Heart left ventricle (tissue), 16 donors: Measurements from ENCODE around the gene AZIN2. TPM values are rescaled to one million over a fixed set of nuclear protein-coding genes. Genes with fewer than 3 reads are reported as not detected.

Source experiments
- ATAC-seq, 4 donors: fragments of 200-7000 bp; cut with Tn5 transposase; one replicate each; pipeline ENCODE4 v1.9.1; 2020 to 2022; ENCODE audit warnings: moderate library complexity in 4 of 4, mild to moderate bottlenecking in 3 of 4, moderate number of reproducible peaks in 1 of 4
- DNase-seq, 5 donors: peaks; one replicate each; pipeline ENCODE4 v3.0.0-alpha.2; 2020
- H3K27ac ChIP-seq, 12 donors: fragments of 200-600 bp; sonication (generic) in 4 of 12; one replicate each; pipeline versions ENCODE4 v1.5.0 to v1.8.0; 2016 to 2022; ENCODE audit warnings: mild to moderate bottlenecking in 2 of 12
- H3K27me3 ChIP-seq, 9 donors: fragments of 200-600 bp; sonication (generic) in 2 of 9; one replicate each; pipeline versions ENCODE4 v1.5.1 to v1.8.0; 2016 to 2022; ENCODE audit warnings: mild to moderate bottlenecking in 3 of 9
- H3K36me3 ChIP-seq, 9 donors: fragments of 200-600 bp; sonication (generic) in 2 of 9; one replicate each; pipeline versions ENCODE4 v1.5.0 to v1.8.0; 2018 to 2022; ENCODE audit warnings: mild to moderate bottlenecking in 2 of 9
- H3K4me1 ChIP-seq, 12 donors: fragments of 200-600 bp; sonication (generic) in 4 of 12; one replicate each; pipeline versions ENCODE4 v1.5.0 to v1.8.0; 2016 to 2022; ENCODE audit warnings: mild to moderate bottlenecking in 3 of 12
- H3K4me3 ChIP-seq, 12 donors: fragments of 200-600 bp; sonication (generic) in 4 of 12; one replicate each; pipeline versions ENCODE4 v1.5.0 to v1.8.0; 2017 to 2022; ENCODE audit warnings: mild to moderate bottlenecking in 9 of 12, moderate library complexity in 4 of 12
- H3K9me3 ChIP-seq, 12 donors: fragments of 200-600 bp; sonication (generic) in 4 of 12; one replicate each; pipeline versions ENCODE4 v1.5.0 to v1.8.0; 2016 to 2022; ENCODE audit warnings: mild to moderate bottlenecking in 1 of 12
- CTCF ChIP-seq, 12 donors: fragments of 200-600 bp; sonication (generic) in 4 of 12; IDR thresholded peaks; one replicate each; pipeline versions ENCODE4 v1.5.0 to v1.8.0; 2018 to 2022; ENCODE audit warnings: antibody characterized with exemption in 12 of 12, mild to moderate bottlenecking in 5 of 12
- POLR2A ChIP-seq, 2 donors: fragments of 450-650 bp; IDR thresholded peaks; one replicate each; pipeline ENCODE4 v1.6.1; 2017; ENCODE audit warnings: antibody characterized with exemption in 2 of 2, mild to moderate bottlenecking in 2 of 2, moderate library complexity in 2 of 2
- WGBS, 4 donors: extraction: QIAGEN DNeasy Blood & Tissue Kit in 2 of 4; methylation state at CpG; one replicate each; pipeline versions ENCODE4 v1.1.5 to v1.1.7; 2013 to 2018; 5-methylcytosine and 5-hydroxymethylcytosine counted together
- intact Hi-C, 10 donors: fragments of 100-400 bp; cut with DNase I; formaldehyde crosslinking; loops; one replicate each; pipeline versions ENCODE4 v1.11.1 to v1.14.2; 2022
- polyA plus RNA-seq, 2 donors: library from polyadenylated mRNA; stranded (reverse); fragments of 200-250 nt; gene quantifications; one replicate each; pipeline ENCODE4 v1.2.3, GENCODE V29; 2013
- total RNA-seq, 9 donors: library from RNA; depleted of rRNA in 2 of 9; stranded (reverse); fragments of >200 nt in 2 of 9; fragmentation: NEBNext Ultra II Directional in 3 of 9; extraction: Animal tissue kit (Norgen Biotek cat#: 25700) in 3 of 9; gene quantifications; one replicate each; pipeline versions ENCODE4 v1.1.0 to v1.2.4, GENCODE V29; 2016 to 2023
- donor health status: ischemic (EF 13 %, LVEDD 7.1; RV severe dilation, severe dysfunction).
- donor health status: healthy with polysubstance abuse.
- donor health status: DM: no; HTN: yes; CAD: no.
- donor health status: DM: no; HTN: no; CAD: no.
- donor health status: ischemic (EF 25% LVEDD 6.9; RV normal size, moderate dysfunction).
- donor health status: ischemic (EF 25% LVEDD 5.7; RV mildly dilated, moderate dysfunction).
- donor health status: healthy.
- donor health status: DM: yes; HTN: yes; CAD: no.
- donor health status: ischemic (EF 35%, LVEDD 5.7; RV mildly dilated, moderate dysfunction).
- donor health status: nonischemic (EF 11% LVEDD 7.7; RV severe dilation, severe dysfunction).
- donor health status: DM: yes; HTN: yes; CAD: no.
- donor health status: PGD.
- donor health status: ischemic (EF 29% LVEDD 5.4; RV normal size, mild dysfunction).
- donor health status: nonischemic (EF 23%, LVEDD 6.1; RV moderate dilation, normal function).

The AZIN2 gene
- total and polyA plus RNA-seq, 11 donors: 1.3 to 5.4 (median 3.1) TPM

- Histone ChIP-seq H3K4me3 (no peak overlapping the region), H3K36me3 (no peaks in the 10 kb centered on the region), H3K4me1 (peaks cover 0 to 24% (median 6%) of the 10 kb centered on the region in 12 donors), H3K27ac (peak overlapping the region in 3 of 12 donors; percentile 37 to 62 (median 51)), H3K27me3 (no peaks in the 10 kb centered on the region), H3K9me3 (no peaks in the 10 kb centered on the region)
- ATAC-seq: peak in 1 of 4 donors; percentile 61
- no peak for DNase-seq
- intact Hi-C loops: no loop called here
- WGBS, 4 donors: 76 to 82% (median 80%) methylated on average over 10 to 17 of the region's 17 CpGs
- TF ChIP-seq CTCF (IDR thresholded peaks at IDR 0.05): no peak
- no peak for TF ChIP-seq POLR2A (IDR thresholded peaks at IDR 0.05)
These were observed 30.5 kb upstream of the AZIN2 start for GRCh38 chr1:33050221-33051076.

- intact Hi-C loops: loop anchor here (1.0 to 5.0 kb wide), 6 partner anchors 118 to 123 kb away; no protein-coding TSS in a partner anchor
- Histone ChIP-seq H3K4me3 (no peak overlapping the region), H3K27me3 (no peaks in the 10 kb centered on the region), H3K36me3 (no peaks in the 10 kb centered on the region), H3K9me3 (no peaks in the 10 kb centered on the region), H3K4me1 (peaks cover 0 to 22% (median 13%) of the 10 kb centered on the region in 12 donors), H3K27ac (peak overlapping the region in 11 of 12 donors; percentile 17 to 70 (median 51))
- ATAC-seq (peak; percentile 90 to 98 (median 96)), DNase-seq (peak; percentile 83 to 94 (median 87))
- 27 to 33% (median 31%) methylated on average over 12 of the region's 12 CpGs for WGBS, 4 donors
- no peak for TF ChIP-seq POLR2A (IDR thresholded peaks at IDR 0.05)
- peak; percentile 67 to 83 (median 74) for TF ChIP-seq CTCF (IDR thresholded peaks at IDR 0.05)
These were observed 25.5 kb upstream of the AZIN2 start for GRCh38 chr1:33055210-33056008.

- H3K9me3 ChIP-seq: no peaks in the 10 kb centered on the region
- no peak for TF ChIP-seq CTCF (IDR thresholded peaks at IDR 0.05)
- no peak for TF ChIP-seq POLR2A (IDR thresholded peaks at IDR 0.05)
- 79 to 96% (median 82%) methylated on average over 3 of the region's 3 CpGs for WGBS, 4 donors
- no peak overlapping the region for H3K27ac ChIP-seq
- peaks cover 0 to 29% (median 15%) of the 10 kb centered on the region in 12 donors for H3K4me1 ChIP-seq
- intact Hi-C loops: loop anchor here in 4 of 10 donors (2.0 to 5.0 kb wide), 3 partner anchors 119 to 124 kb away; no protein-coding TSS in a partner anchor
- DNase-seq (no peak), ATAC-seq (no peak)
- no peaks in the 10 kb centered on the region for H3K27me3 ChIP-seq
- H3K4me3 ChIP-seq: no peak overlapping the region
- H3K36me3 ChIP-seq: no peaks in the 10 kb centered on the region
These were observed 24.5 kb upstream of the AZIN2 start for GRCh38 chr1:33056426-33056825.
